C4-2B (cell line): ENCODE data around the gene PTPRN2.

Experiments
- H3K27ac ChIP-seq: fragments of 450-650 bp; 2 replicates; pipeline ENCODE4 v1.5.1; 2017
- CTCF ChIP-seq: fragments of 450-650 bp; conservative IDR thresholded peaks from 2 replicates; pipeline ENCODE4 v1.5.1; 2017; ENCODE audit warnings: mild to moderate bottlenecking
- ZFX ChIP-seq: fragments of 450-650 bp; IDR thresholded peaks from 2 replicates; pipeline ENCODE4 v1.6.1; 2017

The PTPRN2 gene

GRCh38 chr7:158248816-158249215 lies 338.8 kb downstream of the PTPRN2 start:
- no peak for TF ChIP-seq ZFX
- TF ChIP-seq CTCF = no peak
- no peak overlapping the region for H3K27ac ChIP-seq

DNA sequence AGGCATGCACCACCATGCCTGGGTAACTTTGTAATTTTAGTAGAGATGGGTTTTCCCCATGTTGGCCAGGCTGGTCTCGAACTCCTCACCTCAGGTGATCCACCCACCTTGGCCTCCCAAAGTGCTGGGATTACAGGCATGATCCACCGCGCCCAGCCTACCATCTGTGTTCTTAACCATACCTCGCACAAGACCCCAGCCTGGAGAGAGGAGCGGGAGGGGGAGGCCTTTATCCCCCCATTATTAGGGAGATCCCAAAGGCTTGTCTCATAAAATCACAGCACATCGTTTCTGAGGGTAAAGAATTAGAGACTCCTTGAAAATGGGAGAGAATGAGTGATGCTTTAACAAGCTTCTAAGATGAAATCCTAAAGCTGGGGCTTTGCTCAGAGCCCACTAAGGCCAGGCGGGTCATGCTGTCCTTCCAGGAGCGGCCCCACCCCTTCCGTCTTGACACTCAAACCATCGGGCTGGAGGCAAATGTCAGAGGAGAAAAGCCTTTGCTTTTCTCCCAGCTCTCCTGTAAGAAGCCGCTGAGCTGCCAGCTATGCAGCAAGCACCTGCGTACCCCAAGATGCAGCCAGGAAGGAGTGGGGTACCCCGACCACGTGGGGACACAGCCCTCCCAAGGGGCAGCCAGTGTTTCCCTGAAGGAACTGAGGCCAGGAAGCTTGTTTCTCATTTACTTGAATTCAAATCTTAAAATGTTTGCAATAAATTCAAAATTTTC lies 339.7 kb downstream of the PTPRN2 start:
- TF ChIP-seq ZFX (no peak), CTCF (no peak)
- H3K27ac ChIP-seq = no peak overlapping the region

- H3K27ac ChIP-seq = no peak overlapping the region
Observed at GRCh38 chr7:158246960-158247673, 340.5 kb downstream of the PTPRN2 start.

DNA sequence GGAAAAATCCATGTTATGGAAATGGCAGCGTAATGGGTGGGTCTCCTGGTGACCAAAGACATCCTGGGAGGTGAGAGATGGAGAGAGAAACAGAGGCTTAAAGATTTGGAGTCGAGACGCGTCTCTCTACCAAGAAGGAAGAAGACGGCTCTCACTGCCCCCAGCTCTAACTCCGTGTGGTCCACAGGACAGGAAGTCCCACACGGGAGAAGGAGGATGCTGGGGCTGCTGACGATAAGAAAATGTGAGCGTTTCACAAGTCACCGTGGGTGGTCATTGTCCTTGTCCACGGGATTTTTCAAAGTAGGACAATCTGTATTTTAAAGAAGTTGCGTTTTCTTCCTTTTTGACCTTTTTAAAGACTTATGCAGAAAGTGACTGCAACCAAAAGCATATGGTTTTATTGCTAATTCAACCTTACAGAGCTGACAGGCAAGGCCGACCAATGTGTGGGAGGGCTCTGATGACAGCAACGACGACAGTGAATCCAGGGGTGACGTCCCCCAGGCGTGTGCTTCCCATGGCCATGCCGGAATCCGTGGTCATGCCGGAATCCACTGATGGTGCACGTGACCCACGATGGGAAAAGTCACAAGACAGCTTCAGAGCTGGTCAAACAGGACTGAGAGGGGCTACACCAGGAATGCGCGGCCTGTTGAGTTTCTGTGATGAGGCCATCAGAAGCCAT lies 341.2 kb downstream of the PTPRN2 start:
- H3K27ac ChIP-seq = no peak overlapping the region

More at GRCh38 chr7:158246960-158247673, 340.5 kb downstream of the PTPRN2 start:
- TF ChIP-seq ZFX (no peak), CTCF (no peak)

DNA sequence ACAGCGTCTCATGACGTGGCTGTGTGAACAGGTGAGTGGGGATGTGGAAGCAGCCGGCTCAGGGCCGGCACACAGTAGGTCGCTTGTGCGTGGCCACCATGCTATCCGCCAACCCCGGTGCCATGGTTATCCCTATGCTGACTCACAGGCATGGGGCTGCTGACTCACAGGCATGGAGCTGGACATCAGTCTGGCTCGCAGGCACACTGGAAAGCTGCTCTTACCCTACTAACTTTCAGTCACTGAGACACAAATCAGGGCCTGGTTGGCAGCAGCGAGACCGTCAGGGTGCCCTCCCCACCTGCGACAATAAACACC lies 341.9 kb downstream of the PTPRN2 start:
- no peak for TF ChIP-seq CTCF
- no peak for TF ChIP-seq ZFX

More for the DNA sequence above, 341.2 kb downstream of the PTPRN2 start:
- TF ChIP-seq CTCF (no peak), ZFX (no peak)

GRCh38 chr7:158244873-158245723 lies 342.5 kb downstream of the PTPRN2 start:
- H3K27ac ChIP-seq = no peak overlapping the region
- TF ChIP-seq ZFX = no peak
- no peak for TF ChIP-seq CTCF

More for the DNA sequence above, 341.9 kb downstream of the PTPRN2 start:
- no peak overlapping the region for H3K27ac ChIP-seq
